ENCODE data around the gene KCNH1.

The KCNH1 gene

DNA sequence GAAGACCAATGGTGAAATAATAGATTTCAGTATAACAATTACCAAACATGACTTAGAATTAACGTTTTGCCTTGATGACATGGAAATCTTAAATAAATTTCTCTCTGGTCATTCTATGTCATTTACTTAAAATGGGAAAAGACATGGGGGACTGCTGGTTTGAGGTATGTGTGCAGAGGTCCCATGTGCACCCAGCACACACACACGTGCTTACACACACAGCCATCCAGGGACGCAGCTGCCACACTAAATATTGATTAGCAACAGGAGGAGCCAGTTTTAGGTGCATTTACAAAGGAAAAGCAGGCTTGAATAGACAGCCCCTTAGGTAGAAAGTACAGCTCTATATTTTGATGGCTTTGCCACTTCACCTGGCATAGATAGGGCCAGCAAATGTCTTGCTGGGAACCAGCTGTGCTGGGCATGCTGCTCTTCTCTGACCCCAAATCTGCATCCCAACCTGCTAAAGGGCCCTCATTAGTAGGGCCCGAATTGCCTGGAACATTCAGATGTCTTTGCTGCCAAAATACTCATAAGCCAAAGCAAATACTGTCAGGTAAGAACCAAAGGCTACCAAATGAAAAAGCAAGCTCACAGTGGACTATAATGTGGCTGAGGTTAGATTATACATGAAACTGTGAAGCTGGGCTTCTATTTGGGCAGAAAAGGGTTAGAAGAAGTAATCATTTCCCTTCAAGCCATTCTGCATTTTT, 405.4 kb downstream of the KCNH1 start:
- no peak overlapping the region for H3K4me3 ChIP-seq (ENCODE audit: low read depth, low read length)

DNA sequence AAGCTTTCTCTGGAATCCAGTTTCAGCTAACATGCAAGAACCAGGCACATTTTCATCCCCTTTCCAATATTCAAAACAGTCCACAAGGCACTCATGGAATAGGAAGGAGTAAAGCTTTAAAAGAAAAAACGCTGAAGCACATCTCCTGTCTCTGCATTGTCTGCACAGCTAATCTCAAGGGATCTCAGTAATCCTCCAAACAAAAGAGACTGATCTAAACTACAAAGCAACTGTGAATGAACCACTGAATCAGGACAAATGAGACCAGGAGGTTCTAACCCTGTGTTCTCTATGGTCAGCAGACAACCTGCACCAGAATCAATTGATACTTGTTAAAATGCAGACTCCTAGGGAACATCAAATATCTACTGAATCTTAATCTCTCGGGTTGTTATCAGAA, 406.2 kb downstream of the KCNH1 start:
- no peak overlapping the region for H3K4me3 ChIP-seq (ENCODE audit: low read depth, low read length)

DNA sequence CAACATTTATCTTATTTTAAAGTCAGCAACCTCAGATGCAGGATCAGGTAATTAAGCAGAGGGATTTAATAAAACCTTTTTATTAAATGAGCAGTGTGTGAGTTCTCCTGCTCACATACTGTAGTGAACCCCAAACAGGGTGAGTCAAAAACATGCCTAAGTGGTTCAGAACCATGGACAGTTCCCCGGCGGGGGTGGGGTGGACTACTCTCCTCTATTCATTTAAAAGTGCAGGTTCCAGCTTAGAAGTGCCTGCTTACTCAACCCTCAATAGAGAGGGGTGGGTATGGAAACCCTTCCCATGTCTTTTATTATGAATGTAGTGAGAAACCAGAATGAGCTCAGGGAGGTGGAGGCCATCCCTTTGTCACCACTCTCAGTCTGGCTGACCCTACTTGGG, 407.3 kb downstream of the KCNH1 start:
- H3K4me3 ChIP-seq (ENCODE audit: low read depth, low read length), result no peak overlapping the region

DNA sequence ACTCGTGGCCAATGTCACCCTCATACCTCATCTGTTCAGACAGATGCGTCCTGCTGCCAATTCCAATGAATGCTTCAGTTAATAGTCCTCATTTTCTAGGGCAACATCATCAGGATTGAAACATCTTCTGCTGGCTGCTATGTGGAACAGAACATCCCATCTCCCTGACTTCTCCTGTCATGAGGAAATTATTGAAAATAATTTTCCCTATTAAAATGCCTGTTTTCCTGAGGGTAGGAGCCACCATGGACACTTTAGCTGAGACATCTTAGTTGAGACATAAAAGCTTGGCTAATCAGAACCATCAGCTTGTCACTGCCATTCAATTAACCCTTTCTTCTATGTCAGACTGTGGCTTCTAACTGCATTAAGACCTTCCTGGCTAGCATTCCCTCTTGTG, 409.2 kb downstream of the KCNH1 start:
- no peak overlapping the region for H3K4me3 ChIP-seq (ENCODE audit: low read depth, low read length)

DNA sequence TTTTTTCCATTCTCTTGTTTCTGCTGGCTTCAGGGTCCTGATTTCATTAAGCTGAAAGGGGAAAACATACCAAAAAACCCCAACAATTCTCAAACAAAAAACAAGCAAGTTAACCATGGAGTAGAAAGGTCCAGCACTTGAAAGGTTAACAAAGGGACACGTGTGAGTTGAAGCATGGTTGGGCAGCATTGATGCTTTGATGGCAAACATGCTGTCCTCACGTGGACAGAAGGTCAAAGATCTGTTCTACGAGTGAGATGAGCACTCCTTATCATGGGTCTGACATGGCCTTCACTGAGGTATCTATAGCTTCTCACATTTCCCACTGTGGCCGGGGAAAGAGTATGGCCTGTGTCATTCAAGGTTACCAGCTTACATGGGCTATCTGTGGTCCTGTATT, 410.3 kb downstream of the KCNH1 start:
- no peak overlapping the region for H3K4me3 ChIP-seq (ENCODE audit: low read depth, low read length)

DNA sequence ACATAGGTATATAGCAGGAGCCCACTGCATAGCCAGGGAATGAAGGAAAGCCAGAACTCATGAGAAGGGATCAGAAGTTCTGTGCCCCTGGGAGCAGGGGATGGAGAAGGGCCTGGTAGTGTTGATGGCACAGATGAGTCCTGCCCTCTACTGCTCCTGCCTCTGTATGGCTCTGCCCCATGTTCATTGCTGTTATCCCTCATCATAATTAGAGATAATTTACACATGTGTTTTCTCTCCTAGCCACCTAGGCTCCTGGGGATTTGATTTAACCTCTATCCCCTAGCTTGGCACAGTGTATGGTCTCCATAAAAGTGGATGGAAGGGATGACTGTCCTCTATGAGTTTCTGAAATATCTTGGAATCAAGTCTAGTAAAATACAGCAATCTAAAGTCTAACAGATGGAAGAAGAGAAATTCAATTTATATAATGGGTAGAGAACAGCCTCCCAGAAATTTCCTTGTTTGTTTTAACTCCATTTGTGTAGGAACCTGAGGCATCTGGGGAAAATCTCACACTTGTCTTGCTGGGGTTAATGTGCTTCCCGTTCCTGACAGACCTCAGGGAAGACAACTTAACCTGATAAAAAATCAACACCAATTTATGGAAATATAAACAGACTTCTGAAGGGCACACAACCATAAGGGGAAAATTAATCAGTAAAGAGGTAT, 411.4 kb downstream of the KCNH1 start:
- no peak overlapping the region for H3K4me3 ChIP-seq (ENCODE audit: low read depth, low read length)

DNA sequence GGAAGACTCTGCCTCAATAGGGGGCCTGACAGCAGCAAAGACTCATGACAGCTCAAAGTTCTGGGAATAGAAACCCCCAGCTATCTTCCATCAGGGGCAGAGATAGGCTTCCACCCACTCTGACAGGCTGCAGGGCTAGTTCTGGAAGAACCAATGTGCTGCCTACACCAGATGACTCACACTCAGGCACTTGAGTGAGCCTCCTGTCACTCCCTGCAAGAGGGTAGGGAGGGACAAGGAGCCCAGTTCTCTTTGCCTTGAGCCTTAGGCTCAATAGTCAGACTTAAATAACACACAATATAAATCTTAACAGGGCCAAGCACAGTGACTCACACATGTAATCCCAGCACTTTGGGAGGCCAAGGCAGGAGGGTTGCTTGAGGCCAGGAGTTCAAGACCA, 418.9 kb downstream of the KCNH1 start:
- H3K4me3 ChIP-seq (ENCODE audit: low read depth, low read length), result no peak overlapping the region

DNA sequence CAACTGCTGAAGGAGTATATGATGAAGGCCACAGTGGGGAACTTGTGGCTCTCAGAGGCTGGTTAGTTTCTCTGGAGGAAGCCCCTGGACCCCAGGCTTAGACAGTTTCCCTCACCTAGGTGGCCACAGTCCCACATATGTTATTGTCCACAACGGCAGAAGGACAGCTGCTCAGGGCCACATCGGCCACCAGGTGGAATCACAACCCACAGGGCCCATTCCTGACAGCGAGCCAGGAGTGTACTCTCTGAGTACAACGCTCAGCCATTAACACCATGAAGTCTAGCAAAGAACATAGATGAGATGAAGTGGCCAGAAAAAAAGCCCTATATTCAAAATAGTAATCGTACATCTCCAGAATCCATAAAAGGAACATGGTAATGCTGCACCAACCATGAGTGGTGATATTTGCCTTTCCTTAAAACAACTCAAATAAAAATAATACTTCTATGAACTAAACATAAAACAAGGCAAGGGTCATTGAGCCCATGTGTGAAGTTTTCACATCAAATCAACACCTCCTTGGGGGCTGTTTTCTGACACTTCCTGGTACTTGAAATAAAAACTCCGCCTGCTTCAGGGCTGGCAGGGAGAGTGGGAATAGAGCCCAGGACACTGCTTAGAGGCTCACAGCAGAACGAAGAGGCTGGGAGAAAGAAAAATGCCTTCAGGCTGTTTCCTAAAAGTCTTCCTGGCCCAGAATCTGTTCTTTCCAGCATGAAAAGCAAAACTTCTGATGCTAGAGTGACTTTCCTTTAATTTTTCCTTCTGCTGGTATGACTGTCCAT, 421.9 kb downstream of the KCNH1 start:
- H3K4me3 ChIP-seq (ENCODE audit: low read depth, low read length), result no peak overlapping the region

DNA sequence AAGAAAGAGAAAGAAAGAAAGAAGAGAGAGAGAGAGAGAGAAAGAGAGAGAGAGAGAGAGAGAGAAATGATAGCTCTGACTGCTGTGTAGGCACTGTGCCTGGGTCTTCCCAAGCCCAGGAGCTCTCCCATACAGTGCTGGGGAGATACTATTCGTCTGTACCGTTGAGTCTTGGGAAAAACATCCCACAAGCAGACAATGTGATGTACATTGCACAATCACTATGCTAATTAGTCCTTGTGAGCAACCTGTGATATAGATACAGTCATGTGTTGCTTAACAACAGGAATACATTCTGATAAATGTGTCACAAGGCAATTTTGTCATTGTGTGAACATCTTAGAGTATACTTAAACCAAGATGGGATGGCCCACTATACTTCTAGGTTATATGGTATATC, 424.2 kb downstream of the KCNH1 start:
- no peak overlapping the region for H3K4me3 ChIP-seq (ENCODE audit: low read depth, low read length)

DNA sequence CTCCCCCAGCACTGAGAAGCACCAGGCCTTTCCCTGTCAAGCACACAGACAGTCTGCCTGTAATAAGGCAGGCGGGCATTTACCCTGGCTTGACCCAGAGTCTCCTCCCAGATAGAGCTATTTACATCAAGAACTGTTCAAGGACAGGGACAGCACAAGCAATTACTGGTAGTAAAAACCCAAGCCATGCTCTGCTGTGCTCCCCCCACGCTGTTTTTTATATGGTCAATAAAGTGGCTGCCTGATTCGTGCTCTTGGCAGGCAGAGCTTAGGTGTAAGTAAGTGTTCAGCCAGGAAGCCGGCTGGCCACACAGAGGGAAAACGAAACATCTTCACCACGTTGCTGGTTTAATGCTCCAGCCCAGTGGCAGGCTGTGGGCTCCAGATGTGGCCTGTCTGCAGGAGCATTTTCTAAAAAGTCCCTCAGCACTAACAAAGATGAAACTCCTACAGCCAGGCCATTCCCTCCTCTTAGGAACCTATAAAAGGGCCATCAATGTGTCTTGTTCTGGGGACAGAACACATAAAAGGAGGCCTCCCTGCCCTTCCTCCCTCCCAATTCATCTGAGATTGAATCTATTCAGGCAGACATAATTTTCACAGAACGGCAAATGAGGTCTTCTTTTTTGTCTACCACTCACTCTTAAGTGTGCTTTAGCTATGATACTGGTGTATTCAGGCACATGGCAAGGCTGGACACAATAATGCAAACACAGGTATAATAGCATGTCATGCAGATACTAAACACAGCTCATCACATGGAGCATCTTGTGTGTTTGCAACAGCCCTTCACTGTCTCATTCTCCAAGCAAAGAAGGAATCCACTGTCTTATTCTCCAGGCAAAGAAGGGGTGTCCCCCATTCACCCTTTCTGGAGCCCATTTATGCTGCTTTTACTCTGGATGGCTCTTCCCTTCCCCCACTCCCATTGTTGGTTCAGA, 426.4 kb downstream of the KCNH1 start:
- H3K4me3 ChIP-seq (ENCODE audit: low read depth, low read length), result no peak overlapping the region

DNA sequence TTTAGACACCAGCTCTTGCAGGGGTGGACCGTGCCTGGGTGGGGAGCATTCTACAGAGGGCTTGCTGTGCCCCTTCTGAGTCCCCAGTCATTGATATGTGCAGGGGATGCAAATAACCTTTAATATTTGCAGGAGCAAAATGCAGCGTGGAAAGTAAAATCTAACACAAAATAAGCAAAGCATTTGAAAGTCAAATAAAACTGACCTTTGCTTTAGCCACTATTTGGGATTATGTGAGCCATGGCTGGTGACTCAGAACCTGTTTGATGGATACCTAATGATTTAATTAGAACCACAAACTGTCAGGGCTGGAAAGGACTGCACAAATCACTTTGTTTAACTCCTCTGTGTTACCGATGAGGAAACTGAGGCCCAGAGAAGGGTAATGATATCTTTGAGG, 427.7 kb downstream of the KCNH1 start:
- no peak overlapping the region for H3K4me3 ChIP-seq (ENCODE audit: low read depth, low read length)

DNA sequence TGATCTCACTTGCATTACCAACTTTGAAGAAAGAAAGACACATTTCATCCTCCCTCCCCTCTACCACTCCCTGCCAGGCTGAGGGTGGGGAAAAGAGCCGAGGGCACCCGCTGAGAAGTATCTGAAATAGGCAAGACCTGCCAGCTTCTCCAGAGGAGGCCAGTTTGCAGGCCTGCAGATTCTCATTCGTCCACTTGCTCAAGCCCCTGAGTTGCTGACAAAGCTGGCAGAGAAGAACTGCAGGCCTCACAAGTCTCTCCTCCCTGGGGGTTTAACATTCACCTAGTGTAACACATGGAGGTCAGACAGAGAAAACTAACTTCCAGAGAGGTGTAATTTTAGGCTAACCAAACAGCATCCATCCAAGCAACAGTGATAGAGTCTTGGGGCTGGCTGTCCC, 428.9 kb downstream of the KCNH1 start:
- H3K4me3 ChIP-seq (ENCODE audit: low read depth, low read length), result no peak overlapping the region

DNA sequence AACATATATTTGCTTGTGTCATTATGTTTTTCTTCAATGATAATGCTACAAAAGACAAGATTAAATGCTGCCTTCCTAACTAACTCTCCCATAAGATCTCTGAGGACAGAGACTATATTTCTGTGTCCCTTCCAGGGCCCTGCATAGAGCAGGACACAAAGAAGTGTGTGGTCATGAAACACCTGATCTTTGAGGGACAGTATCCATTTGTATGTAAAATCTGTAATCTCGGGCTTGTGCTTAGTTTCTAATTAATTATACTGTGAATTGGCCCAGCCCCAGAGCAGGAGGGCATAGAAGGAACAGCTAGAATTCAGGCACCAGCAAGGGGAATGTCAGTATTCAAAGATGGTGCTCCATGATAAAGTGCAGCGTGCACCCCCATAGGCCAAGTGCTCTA, 430.4 kb downstream of the KCNH1 start:
- no peak overlapping the region for H3K4me3 ChIP-seq (ENCODE audit: low read depth, low read length)

DNA sequence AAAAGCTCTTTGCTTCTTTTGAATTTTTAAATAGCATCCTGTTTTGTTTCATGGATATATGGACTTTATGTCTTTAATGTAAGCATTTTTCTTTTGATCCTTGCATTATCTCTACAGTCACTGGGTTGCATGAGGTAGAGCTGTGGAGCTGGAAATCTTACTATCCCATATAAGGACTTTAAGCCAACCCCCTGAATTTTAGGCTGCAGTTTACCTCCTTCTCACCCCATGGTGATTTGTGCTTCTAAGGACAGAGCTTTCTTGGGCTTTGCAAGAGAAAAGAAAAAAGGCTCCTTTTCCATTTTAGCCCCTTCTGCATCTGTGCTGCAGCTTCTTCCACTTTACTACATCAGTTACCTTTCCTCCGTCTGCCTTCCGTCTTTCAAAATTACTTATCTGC, 431.4 kb downstream of the KCNH1 start:
- no peak overlapping the region for H3K4me3 ChIP-seq (ENCODE audit: low read depth, low read length)

DNA sequence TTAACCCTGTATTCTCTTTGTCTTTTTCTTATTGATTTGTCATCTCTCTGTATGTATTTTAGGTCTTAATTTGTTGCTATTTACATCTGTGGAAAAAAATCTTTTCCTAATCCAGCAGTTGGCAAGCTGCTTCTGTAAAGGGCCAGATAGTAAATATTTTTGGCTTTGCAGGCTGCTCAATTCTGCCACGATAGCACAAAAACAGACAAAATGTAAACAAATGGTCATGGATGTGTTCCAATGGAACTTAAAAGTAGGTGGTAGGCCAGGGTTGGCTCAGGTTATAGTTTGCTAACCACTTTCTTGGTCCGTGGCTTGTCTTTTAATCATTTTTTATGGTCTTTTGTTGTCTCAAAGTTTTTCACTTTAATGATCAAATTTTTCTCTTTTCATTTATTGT, 433.4 kb downstream of the KCNH1 start:
- H3K4me3 ChIP-seq (ENCODE audit: low read depth, low read length), result no peak overlapping the region

DNA sequence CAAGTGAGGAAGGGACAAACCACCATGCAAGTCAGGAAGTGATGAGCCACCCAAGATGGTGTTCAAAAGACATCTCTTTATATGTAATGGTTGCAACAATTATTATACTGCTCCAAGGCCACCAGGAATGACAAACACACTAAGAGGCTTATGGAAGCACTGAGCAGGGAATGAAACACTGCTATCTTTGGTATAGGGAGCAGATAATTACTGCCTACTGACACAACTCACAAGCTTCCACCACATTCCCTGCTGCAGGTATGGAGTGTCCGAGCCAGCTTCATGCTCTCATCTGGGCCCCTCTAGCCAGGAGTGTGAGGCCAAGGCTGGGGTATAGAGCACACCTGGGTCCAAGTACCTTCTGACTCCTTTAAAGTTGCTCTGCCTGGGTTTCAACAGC, 433.9 kb downstream of the KCNH1 start:
- no peak overlapping the region for H3K4me3 ChIP-seq (ENCODE audit: low read depth, low read length)

DNA sequence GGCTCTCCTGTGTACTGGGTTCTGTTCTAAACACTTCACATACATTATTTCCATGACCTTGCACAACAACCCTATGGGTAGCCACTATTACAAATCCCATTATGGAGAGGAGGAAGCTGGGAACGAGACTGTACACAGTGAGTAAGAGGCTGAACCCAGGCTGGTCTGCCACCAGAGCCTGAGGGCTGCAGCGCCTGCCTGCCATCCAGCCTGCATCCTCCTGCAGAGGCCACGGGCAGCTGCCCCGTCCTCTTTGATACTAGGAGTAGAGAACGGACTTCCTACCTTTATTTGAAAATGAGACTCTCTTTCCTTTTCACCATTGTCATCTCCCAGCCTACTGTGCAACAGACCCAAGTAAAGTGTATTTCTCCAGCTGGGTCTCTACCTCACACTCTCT, 435.3 kb downstream of the KCNH1 start:
- no peak overlapping the region for H3K4me3 ChIP-seq (ENCODE audit: low read depth, low read length)

DNA sequence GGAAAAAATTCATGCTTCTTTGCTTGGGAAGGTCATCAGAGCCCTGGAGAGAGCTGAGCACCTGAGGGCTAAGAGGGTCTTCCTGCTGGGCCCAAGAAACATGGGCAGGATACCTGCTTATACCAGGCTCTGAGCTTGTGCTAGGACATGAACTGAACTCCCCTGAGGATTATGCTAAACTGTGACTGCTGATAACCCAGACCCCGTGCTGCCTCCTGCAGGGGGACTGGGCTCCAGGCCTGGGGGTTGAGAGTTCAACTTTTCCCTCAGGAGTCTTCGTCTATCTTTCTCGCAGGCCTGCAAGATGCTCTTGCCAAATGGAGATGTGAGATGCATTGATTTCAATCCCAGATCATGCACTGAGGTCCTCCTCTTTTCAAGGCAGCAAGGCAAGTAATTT, 436.8 kb downstream of the KCNH1 start:
- H3K4me3 ChIP-seq (ENCODE audit: low read depth, low read length), result no peak overlapping the region

DNA sequence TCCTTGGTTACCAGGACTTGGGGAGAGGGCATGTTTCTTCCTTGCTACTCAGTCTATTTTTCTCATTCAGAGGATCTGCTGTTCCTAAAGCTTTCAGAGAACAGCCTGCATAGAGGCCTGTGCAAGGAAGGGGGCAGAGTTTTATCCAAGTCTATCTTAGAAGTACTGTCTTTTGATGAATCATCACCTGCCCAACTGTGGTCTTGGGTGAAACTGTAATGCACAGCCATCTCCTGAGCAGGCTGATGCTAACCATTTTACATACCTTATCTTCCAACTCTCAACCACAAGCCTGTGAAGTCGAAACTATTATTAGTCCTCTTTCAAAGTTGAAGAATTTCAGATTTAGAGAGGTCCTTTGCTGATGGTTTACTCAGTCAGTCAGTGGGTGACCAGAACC, 437.2 kb downstream of the KCNH1 start:
- H3K4me3 ChIP-seq (ENCODE audit: low read depth, low read length), result no peak overlapping the region

DNA sequence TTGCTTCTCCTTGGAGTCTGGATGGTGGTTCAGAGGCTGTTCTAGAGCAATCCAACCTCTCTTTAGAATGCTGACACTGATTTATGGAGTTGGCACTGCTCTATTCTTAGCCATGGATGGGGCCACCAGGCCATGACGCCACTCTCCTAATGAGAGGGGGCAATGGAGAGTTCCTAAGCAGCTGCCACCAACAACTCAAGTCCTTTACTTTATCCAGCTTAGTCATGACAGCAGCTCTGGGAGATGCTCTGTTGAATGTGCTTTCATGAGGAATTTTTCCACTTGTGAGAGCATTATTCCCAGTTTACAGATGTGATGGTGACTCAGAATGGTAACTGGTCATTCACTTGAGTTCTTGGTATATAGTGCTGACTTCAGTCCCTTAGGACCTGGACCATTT, 438.9 kb downstream of the KCNH1 start:
- H3K4me3 ChIP-seq (ENCODE audit: low read depth, low read length), result no peak overlapping the region

DNA sequence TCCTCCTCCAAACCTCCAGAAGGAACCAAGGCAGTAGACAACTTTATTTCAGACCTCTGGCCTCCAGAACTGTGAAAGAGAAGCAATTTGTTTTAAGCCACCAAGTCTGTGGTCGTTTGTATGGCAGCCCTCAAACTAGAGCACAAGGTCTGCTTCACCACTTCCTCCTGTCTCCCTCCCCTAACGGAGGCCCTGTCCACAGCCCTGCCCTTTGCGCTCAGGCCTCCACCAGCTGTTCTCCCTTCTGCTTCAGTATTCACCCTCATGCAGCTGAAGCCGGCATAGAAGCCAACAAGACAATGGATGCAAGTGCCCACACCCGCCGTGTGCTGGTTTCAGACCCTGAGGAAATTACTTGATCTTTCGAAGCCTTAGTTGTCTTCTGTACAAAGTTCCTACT, 441.2 kb downstream of the KCNH1 start:
- H3K4me3 ChIP-seq (ENCODE audit: low read depth, low read length), result no peak overlapping the region
